ENCODE data around the gene SNX15.
A peak's percentile ranks its signal among the peaks of the same experiment; 100 is the strongest.

GRCh38 chr11:65078151-65078550 lies 50.9 kb downstream of the SNX15 start:
- peak; percentile 69 for TF ChIP-seq CTCF (IDR thresholded peaks at IDR 0.05; ENCODE audit: low read depth, low read length)
- TF ChIP-seq MYC (IDR thresholded peaks at IDR 0.05; ENCODE audit: low read depth, low read length), result peak; percentile 78
- TF ChIP-seq POLR2A (IDR thresholded peaks at IDR 0.05; ENCODE audit: extremely low read depth, insufficient read length), result no peak
